Panc1 (cell line): ENCODE data around the gene ZIC2. TPM values are rescaled to one million over a fixed set of nuclear protein-coding genes. Genes with fewer than 3 reads are reported as not detected.

Experiments
- ATAC-seq: fragments of 200-7000 bp; cut with Tn5 transposase; 2 replicates; pipeline ENCODE4 v1.9.1; 2020; ENCODE audit warnings: mild to moderate bottlenecking, moderate library complexity
- BruUV-seq: library from RNA; stranded (reverse); fragments of 400-500 nt; replicated peaks from 2 replicates; lab custom pipeline; 2021; lab: Mats Ljungman, UMichigan
- CTCF ChIA-PET: fragments of 300-600 bp; sonication (Branson Sonifier 250); formaldehyde crosslinking; loops from one replicate; lab custom pipeline; 2022; ENCODE audit warnings: antibody characterized with exemption; lab: Charles Lee
- POLR2A ChIA-PET: fragments of 300-600 bp; sonication (Branson Sonifier 250); formaldehyde crosslinking; loops from one replicate; lab custom pipeline; 2022; ENCODE audit warnings: antibody characterized with exemption; lab: Charles Lee
- DNase-seq: peaks from one replicate; pipeline ENCODE4 v3.0.0-alpha.2; 2010; ENCODE audit warnings: low read depth, low spot score
- H3K27ac ChIP-seq: 2 replicates; pipeline ENCODE4 v1.5.1; 2011; ENCODE audit warnings: mild to moderate bottlenecking, low read length, inconsistent platforms
- H3K27me3 ChIP-seq: fragments of 200-500 bp; sonication (Bioruptor generic); 2 replicates; pipeline ENCODE4 v1.6.0; 2014; ENCODE audit warnings: low read length, inconsistent platforms; ENCODE audit not compliant: control insufficient read depth, insufficient read depth
- H3K36me3 ChIP-seq: fragments of 200-500 bp; sonication (Bioruptor generic); 2 replicates; pipeline ENCODE4 v1.5.1; 2014; ENCODE audit warnings: inconsistent platforms, mild to moderate bottlenecking, low read length, moderate library complexity; ENCODE audit not compliant: control insufficient read depth, insufficient read depth
- H3K4me1 ChIP-seq: 2 replicates; pipeline ENCODE4 v1.5.1; 2011; ENCODE audit warnings: inconsistent platforms, mild to moderate bottlenecking, low read length, moderate library complexity; ENCODE audit not compliant: control insufficient read depth, insufficient read depth
- H3K4me3 ChIP-seq, 2 experiments: 2 replicates each; pipeline ENCODE4 v1.5.1; 2011 to 2012; ENCODE audit warnings: low read depth in 2 of 2, low read length in 2 of 2, mild to moderate bottlenecking in 2 of 2, inconsistent platforms in 1 of 2, moderate library complexity in 1 of 2
- H3K9me3 ChIP-seq: fragments of 200-500 bp; sonication (Bioruptor generic); 2 replicates; pipeline ENCODE4 v1.5.1; 2014; ENCODE audit warnings: low read depth, mild to moderate bottlenecking, inconsistent platforms, low read length, moderate library complexity; ENCODE audit not compliant: control insufficient read depth, insufficient read depth
- POLR2AphosphoS5 ChIP-seq: IDR thresholded peaks from 2 replicates; pipeline ENCODE4 v1.6.1; 2012; ENCODE audit warnings: mild to moderate bottlenecking, low read depth, low read length, moderate library complexity
- SIN3A ChIP-seq: IDR thresholded peaks from 2 replicates; pipeline ENCODE4 v1.6.1; 2012; ENCODE audit warnings: low read depth, mild to moderate bottlenecking, low read length, moderate library complexity, borderline replicate concordance; ENCODE audit not compliant: insufficient read depth
- TCF7L2 ChIP-seq: IDR thresholded peaks from 2 replicates; pipeline ENCODE4 v1.6.1; 2011; ENCODE audit warnings: mild to moderate bottlenecking, low read depth, low read length, inconsistent platforms
- in situ Hi-C: cut with HindIII; loops from 2 replicates; pipeline ENCODE4 v1.10.0; 2016; ENCODE audit warnings: low sequenced_read_pairs, low pct_unique_long_range_greater_than_20kb
- intact Hi-C: fragments of 100-400 bp; cut with micrococcal nuclease; formaldehyde crosslinking; loops from one replicate; pipeline ENCODE4 v1.10.0; 2022; ENCODE audit not compliant: unreplicated experiment
- total RNA-seq: library from RNA; stranded (reverse); gene quantifications from one replicate; pipeline ENCODE4 v1.2.1, GENCODE V29; 2021; ENCODE audit not compliant: unreplicated experiment
- TF ChIP-seq, protein P1 (sequence below), 2 experiments: IDR thresholded peaks; 2 replicates each; pipeline ENCODE4 v1.6.1; 2011 to 2012; ENCODE audit warnings: low read depth in 2 of 2, control low read depth in 1 of 2, low read length in 1 of 2, mild to moderate bottlenecking in 1 of 2, moderate library complexity in 1 of 2; ENCODE audit not compliant: insufficient read depth in 1 of 2
- TF ChIP-seq, protein P2 (sequence below): fragments of 450-650 bp; IDR thresholded peaks from 2 replicates; pipeline ENCODE4 v1.5.1; 2017; ENCODE audit warnings: mild to moderate bottlenecking

Gene ZIC2
- total RNA-seq, 1 experiment from 2014 or later = 54.5 TPM

DNA sequence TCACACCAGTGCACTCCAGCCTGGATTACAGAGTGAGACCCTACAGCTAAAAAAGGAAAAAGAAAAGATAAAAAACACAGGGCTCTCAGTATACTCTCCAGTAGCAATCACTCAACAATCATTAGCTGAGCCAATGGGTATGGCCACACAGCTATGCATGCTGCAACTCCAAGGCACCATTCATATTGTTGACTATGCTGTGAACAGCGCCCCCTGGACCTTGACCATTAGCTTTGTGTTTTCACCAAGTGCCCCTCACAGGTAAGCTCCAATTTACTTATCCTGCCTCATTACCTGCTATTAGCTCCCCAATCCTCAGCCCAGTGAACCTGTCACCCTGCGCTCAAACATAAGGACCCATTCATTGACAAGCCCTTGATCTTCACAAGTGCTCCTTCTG, 45.8 kb upstream of the ZIC2 start:
- DNase-seq (no peak), ATAC-seq (no peak)
- ChIA-PET CTCF (no interaction called here), POLR2A (no interaction called here)
- Histone ChIP-seq H3K4me1 (no peaks in the 10 kb centered on the region), H3K27me3 (no peaks in the 10 kb centered on the region), H3K27ac (no peak overlapping the region), H3K36me3 (no peaks in the 10 kb centered on the region), H3K4me3 (no peak overlapping the region), H3K9me3 (no peaks in the 10 kb centered on the region)
- in situ Hi-C loops = no loop called here
- TF ChIP-seq, protein P1, sequence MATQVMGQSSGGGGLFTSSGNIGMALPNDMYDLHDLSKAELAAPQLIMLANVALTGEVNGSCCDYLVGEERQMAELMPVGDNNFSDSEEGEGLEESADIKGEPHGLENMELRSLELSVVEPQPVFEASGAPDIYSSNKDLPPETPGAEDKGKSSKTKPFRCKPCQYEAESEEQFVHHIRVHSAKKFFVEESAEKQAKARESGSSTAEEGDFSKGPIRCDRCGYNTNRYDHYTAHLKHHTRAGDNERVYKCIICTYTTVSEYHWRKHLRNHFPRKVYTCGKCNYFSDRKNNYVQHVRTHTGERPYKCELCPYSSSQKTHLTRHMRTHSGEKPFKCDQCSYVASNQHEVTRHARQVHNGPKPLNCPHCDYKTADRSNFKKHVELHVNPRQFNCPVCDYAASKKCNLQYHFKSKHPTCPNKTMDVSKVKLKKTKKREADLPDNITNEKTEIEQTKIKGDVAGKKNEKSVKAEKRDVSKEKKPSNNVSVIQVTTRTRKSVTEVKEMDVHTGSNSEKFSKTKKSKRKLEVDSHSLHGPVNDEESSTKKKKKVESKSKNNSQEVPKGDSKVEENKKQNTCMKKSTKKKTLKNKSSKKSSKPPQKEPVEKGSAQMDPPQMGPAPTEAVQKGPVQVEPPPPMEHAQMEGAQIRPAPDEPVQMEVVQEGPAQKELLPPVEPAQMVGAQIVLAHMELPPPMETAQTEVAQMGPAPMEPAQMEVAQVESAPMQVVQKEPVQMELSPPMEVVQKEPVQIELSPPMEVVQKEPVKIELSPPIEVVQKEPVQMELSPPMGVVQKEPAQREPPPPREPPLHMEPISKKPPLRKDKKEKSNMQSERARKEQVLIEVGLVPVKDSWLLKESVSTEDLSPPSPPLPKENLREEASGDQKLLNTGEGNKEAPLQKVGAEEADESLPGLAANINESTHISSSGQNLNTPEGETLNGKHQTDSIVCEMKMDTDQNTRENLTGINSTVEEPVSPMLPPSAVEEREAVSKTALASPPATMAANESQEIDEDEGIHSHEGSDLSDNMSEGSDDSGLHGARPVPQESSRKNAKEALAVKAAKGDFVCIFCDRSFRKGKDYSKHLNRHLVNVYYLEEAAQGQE (IDR thresholded peaks at IDR 0.05; ENCODE audit: insufficient read depth in 1 of 2, low read depth in 2 of 2, low read length in 1 of 2) = no peak
- TF ChIP-seq POLR2AphosphoS5 (no peak), SIN3A (no peak), TCF7L2 (no peak)
- TF ChIP-seq, protein P2, sequence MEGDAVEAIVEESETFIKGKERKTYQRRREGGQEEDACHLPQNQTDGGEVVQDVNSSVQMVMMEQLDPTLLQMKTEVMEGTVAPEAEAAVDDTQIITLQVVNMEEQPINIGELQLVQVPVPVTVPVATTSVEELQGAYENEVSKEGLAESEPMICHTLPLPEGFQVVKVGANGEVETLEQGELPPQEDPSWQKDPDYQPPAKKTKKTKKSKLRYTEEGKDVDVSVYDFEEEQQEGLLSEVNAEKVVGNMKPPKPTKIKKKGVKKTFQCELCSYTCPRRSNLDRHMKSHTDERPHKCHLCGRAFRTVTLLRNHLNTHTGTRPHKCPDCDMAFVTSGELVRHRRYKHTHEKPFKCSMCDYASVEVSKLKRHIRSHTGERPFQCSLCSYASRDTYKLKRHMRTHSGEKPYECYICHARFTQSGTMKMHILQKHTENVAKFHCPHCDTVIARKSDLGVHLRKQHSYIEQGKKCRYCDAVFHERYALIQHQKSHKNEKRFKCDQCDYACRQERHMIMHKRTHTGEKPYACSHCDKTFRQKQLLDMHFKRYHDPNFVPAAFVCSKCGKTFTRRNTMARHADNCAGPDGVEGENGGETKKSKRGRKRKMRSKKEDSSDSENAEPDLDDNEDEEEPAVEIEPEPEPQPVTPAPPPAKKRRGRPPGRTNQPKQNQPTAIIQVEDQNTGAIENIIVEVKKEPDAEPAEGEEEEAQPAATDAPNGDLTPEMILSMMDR = no peak; the same call in 1 of the 2 replicates
- intact Hi-C loops = no loop called here
- no TSS peak for BruUV-seq

DNA sequence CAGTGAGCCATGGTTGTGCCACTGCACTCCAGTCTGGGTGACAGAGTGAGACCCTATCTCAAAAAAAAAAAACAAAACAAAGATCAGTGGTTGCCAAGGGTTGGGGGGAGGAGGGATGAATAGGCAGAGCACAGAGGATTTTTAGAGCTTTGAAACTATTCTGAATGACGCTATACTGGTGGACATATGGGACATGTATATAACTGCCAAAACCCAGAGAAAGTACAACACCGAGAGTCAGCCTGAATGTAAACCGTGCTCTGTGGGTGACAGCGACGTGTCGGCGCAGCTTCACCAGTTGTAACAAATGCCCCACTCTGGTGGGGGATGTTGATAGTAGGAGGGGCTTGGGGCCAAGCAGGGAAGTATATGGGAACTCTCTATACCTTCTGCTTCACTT, 42.9 kb upstream of the ZIC2 start:
- CTCF ChIA-PET = no interaction called here
- no TSS peak for BruUV-seq
- H3K36me3 ChIP-seq = no peaks in the 10 kb centered on the region
- no peaks in the 10 kb centered on the region for H3K4me1 ChIP-seq
- POLR2A ChIA-PET = no interaction called here
- no peaks in the 10 kb centered on the region for H3K9me3 ChIP-seq
- H3K27me3 ChIP-seq = no peaks in the 10 kb centered on the region
- in situ Hi-C loops (no loop called here), intact Hi-C loops (no loop called here)
- no peak overlapping the region for H3K27ac ChIP-seq
- no peak overlapping the region for H3K4me3 ChIP-seq
- no peak for TF ChIP-seq SIN3A
- TF ChIP-seq, protein P2 = no peak
- no peak for TF ChIP-seq POLR2AphosphoS5
- no peak for TF ChIP-seq TCF7L2
- TF ChIP-seq, protein P1 (IDR thresholded peaks at IDR 0.05; ENCODE audit: insufficient read depth in 1 of 2, low read depth in 2 of 2, low read length in 1 of 2) = no peak
- no peak for DNase-seq
- ATAC-seq = no peak
